Body of pancreas (tissue), 4 donors: ENCODE data around the gene VTA1. TPM values are rescaled to one million over a fixed set of nuclear protein-coding genes. Genes with fewer than 3 reads are reported as not detected.
A peak's percentile ranks its signal among the peaks of the same experiment; 100 is the strongest.

ENCODE experiments used
- ATAC-seq: fragments of 150-250 bp; one replicate; pipeline ENCODE4 v1.9.1; 2016
- DNase-seq, 4 donors: peaks; one replicate each; pipeline ENCODE4 v3.0.0-alpha.2; 2019
- H3K27ac ChIP-seq, 4 donors: fragments of 200-600 bp; sonication (generic); 1 replicate in 3 of 4; 2 replicates in 1 of 4; pipeline versions ENCODE4 v1.5.1 to v1.6.1; 2016 to 2019; ENCODE audit warnings: mild to moderate bottlenecking in 1 of 4, mixed read lengths in 1 of 4, moderate library complexity in 1 of 4
- H3K27me3 ChIP-seq, 2 donors: fragments of 200-600 bp; sonication (generic); one replicate each; pipeline ENCODE4 v1.6.0; 2016; ENCODE audit warnings: mild to moderate bottlenecking in 1 of 2
- H3K36me3 ChIP-seq, 2 donors: fragments of 200-600 bp; sonication (generic); replicated peaks in 1 of 2; 2 replicates each; pipeline ENCODE4 v1.5.1; 2016; ENCODE audit warnings: low read depth in 2 of 2; ENCODE audit not compliant: insufficient read depth in 1 of 2
- H3K4me1 ChIP-seq: fragments of 200-600 bp; sonication (generic); one replicate; pipeline ENCODE4 v1.6.0; 2016
- H3K4me3 ChIP-seq, 2 donors: fragments of 200-600 bp; sonication (generic); 1 replicate in 1 of 2; 2 replicates in 1 of 2; pipeline ENCODE4 v1.5.1; 2016 to 2019
- H3K9me3 ChIP-seq, 3 donors: fragments of 200-600 bp; sonication (generic); 1 replicate in 2 of 3; 2 replicates in 1 of 3; pipeline ENCODE4 v1.5.1; 2016
- CTCF ChIP-seq, 7 experiments: fragments of 450-650 bp in 4 of 7; fragments of 200-600 bp in 3 of 7; sonication (generic) in 3 of 7; IDR thresholded peaks; one replicate each; pipeline ENCODE4 v1.5.1; 2016 to 2019; ENCODE audit warnings: antibody characterized with exemption in 7 of 7
- POLR2A ChIP-seq, 3 donors: fragments of 450-650 bp; IDR thresholded peaks; one replicate each; pipeline ENCODE4 v1.6.1; 2016; ENCODE audit warnings: antibody characterized with exemption in 3 of 3, mild to moderate bottlenecking in 2 of 3
- WGBS, 2 donors: methylation state at CpG; one replicate each; pipeline ENCODE4 v1.1.5; 2017; 5-methylcytosine and 5-hydroxymethylcytosine counted together
- intact Hi-C: fragments of 100-400 bp; cut with DNase I; formaldehyde crosslinking; loops from one replicate; pipeline ENCODE4 v1.15.1; 2023
- total RNA-seq, 2 donors: library from RNA; depleted of rRNA; stranded (reverse); fragments of >200 nt; gene quantifications; one replicate each; pipeline ENCODE4 v1.1.0, GENCODE V29; 2016

The VTA1 gene
- total RNA-seq, 2 donors from 2014 or later, result 5.9 to 11.9 TPM

- H3K4me1 ChIP-seq, result no peaks in the 10 kb centered on the region
- no peaks in the 10 kb centered on the region for H3K27me3 ChIP-seq
- TF ChIP-seq CTCF (IDR thresholded peaks at IDR 0.05), result no peak
- no peaks in the 10 kb centered on the region for H3K36me3 ChIP-seq
- intact Hi-C loops, result no loop called here
- DNase-seq, result no peak
- no peak overlapping the region for H3K4me3 ChIP-seq
- H3K9me3 ChIP-seq, result no peaks in the 10 kb centered on the region
- ATAC-seq, result no peak
- H3K27ac ChIP-seq, result no peak overlapping the region
Observed at GRCh38 chr6:142193621-142194020, 46.6 kb downstream of the VTA1 start.

GRCh38 chr6:142195862-142196541 is 48.9 kb downstream of the VTA1 start:
- TF ChIP-seq CTCF (IDR thresholded peaks at IDR 0.05) (no peak), POLR2A (IDR thresholded peaks at IDR 0.05) (no peak)
- peaks cover 0 to 4% of the 10 kb centered on the region in 2 donors for H3K36me3 ChIP-seq
- no peak overlapping the region for H3K4me3 ChIP-seq
- no peaks in the 10 kb centered on the region for H3K27me3 ChIP-seq
- DNase-seq (no peak), ATAC-seq (no peak)
- H3K4me1 ChIP-seq, result no peaks in the 10 kb centered on the region
- intact Hi-C loops, result no loop called here
- H3K9me3 ChIP-seq, result no peaks in the 10 kb centered on the region
- 89 to 92% methylated on average over 4 of the region's 4 CpGs for WGBS, 2 donors
- H3K27ac ChIP-seq, result no peak overlapping the region

GRCh38 chr6:142200846-142201628 is 54.0 kb downstream of the VTA1 start:
- TF ChIP-seq CTCF (IDR thresholded peaks at IDR 0.05), result no peak
- TF ChIP-seq POLR2A (IDR thresholded peaks at IDR 0.05), result no peak

GRCh38 chr6:142207265-142207877 is 60.3 kb downstream of the VTA1 start:
- ATAC-seq (peak; percentile 63), DNase-seq (peak; percentile 44 to 64 (median 56))
- intact Hi-C loops, result no loop called here
- Histone ChIP-seq H3K9me3 (no peaks in the 10 kb centered on the region), H3K4me1 (no peaks in the 10 kb centered on the region), H3K4me3 (no peak overlapping the region), H3K36me3 (peaks cover 0 to 2% of the 10 kb centered on the region in 2 donors), H3K27ac (no peak overlapping the region), H3K27me3 (no peaks in the 10 kb centered on the region)
- 41 to 47% methylated on average over 4 of the region's 4 CpGs for WGBS, 2 donors
- TF ChIP-seq CTCF (IDR thresholded peaks at IDR 0.05), result peak; percentile 70 to 87 (median 82)
- no peak for TF ChIP-seq POLR2A (IDR thresholded peaks at IDR 0.05)

More at GRCh38 chr6:142200846-142201628, 54.0 kb downstream of the VTA1 start:
- Histone ChIP-seq H3K27me3 (no peaks in the 10 kb centered on the region), H3K4me1 (no peaks in the 10 kb centered on the region), H3K9me3 (no peaks in the 10 kb centered on the region), H3K27ac (no peak overlapping the region), H3K36me3 (peaks cover 0 to 6% of the 10 kb centered on the region in 2 donors), H3K4me3 (no peak overlapping the region)
- 52 to 55% methylated on average over 3 of the region's 3 CpGs for WGBS, 2 donors
- ATAC-seq, result no peak
- no peak for DNase-seq
- intact Hi-C loops, result no loop called here
